ENCODE measurements around the gene PRAMEF8.
"Not testable (repeated sequence)": the region's sequence is repeated elsewhere in the genome, so short reads cannot be mapped to it uniquely, and the experiment has no call there.

Gene PRAMEF8

GRCh38 chr1:13285037-13285436, at the start of gene PRAMEF8:
TSS of gene PRAMEF8 (minus strand) at chr1:13285137. CDS start at chr1:13284091, 1,046 bp downstream.
- in situ Hi-C loops (cut with HindIII; ENCODE audit: low sequenced_read_pairs); H3K4me3 ChIP-seq (ENCODE audit: low read depth, low read length); DNase-seq (ENCODE audit: low read depth, low spot score): not testable (repeated sequence)

GRCh38 chr1:13315281-13315680, 30.3 kb upstream of the PRAMEF8 start, which contains the start of gene PRAMEF15:
TSS of gene PRAMEF15 (plus strand) at chr1:13315581. CDS start at chr1:13318408, 2,827 bp downstream.
- DNase-seq (ENCODE audit: low read depth, low spot score); in situ Hi-C loops (cut with HindIII; ENCODE audit: low sequenced_read_pairs); H3K4me3 ChIP-seq (ENCODE audit: low read depth, low read length): not testable (repeated sequence)

GRCh38 chr1:13303239-13303638, 18.3 kb upstream of the PRAMEF8 start, which contains the start of gene PRAMEF33:
TSS of gene PRAMEF33 (plus strand) at chr1:13303539. CDS start at chr1:13305955, 2,416 bp downstream.
- in situ Hi-C loops (cut with HindIII; ENCODE audit: low sequenced_read_pairs); DNase-seq (ENCODE audit: low read depth, low spot score); H3K4me3 ChIP-seq (ENCODE audit: low read depth, low read length): not testable (repeated sequence)

- in situ Hi-C loops (cut with HindIII; ENCODE audit: low sequenced_read_pairs); DNase-seq (ENCODE audit: low read depth, low spot score); H3K4me3 ChIP-seq (ENCODE audit: low read depth, low read length): not testable (repeated sequence)
These were observed 17.3 kb upstream of the PRAMEF8 start for GRCh38 chr1:13302197-13302596.

- DNase-seq (ENCODE audit: low read depth, low spot score); in situ Hi-C loops (cut with HindIII; ENCODE audit: low sequenced_read_pairs); H3K4me3 ChIP-seq (ENCODE audit: low read depth, low read length): not testable (repeated sequence)
These were observed 13.8 kb upstream of the PRAMEF8 start for GRCh38 chr1:13298699-13299098.

GRCh38 chr1:13297216-13297931, 12.4 kb upstream of the PRAMEF8 start:
- H3K4me3 ChIP-seq (ENCODE audit: low read depth, low read length); DNase-seq (ENCODE audit: low read depth, low spot score); in situ Hi-C loops (cut with HindIII; ENCODE audit: low sequenced_read_pairs): not testable (repeated sequence)

GRCh38 chr1:13289030-13289429, 4.1 kb upstream of the PRAMEF8 start:
- in situ Hi-C loops (cut with HindIII; ENCODE audit: low sequenced_read_pairs); H3K4me3 ChIP-seq (ENCODE audit: low read depth, low read length); DNase-seq (ENCODE audit: low read depth, low spot score): not testable (repeated sequence)

GRCh38 chr1:13279617-13280016, 5.3 kb downstream of the PRAMEF8 start:
- in situ Hi-C loops (cut with HindIII; ENCODE audit: low sequenced_read_pairs); H3K4me3 ChIP-seq (ENCODE audit: low read depth, low read length); DNase-seq (ENCODE audit: low read depth, low spot score): not testable (repeated sequence)

GRCh38 chr1:13277016-13277415, 7.9 kb downstream of the PRAMEF8 start:
- DNase-seq (ENCODE audit: low read depth, low spot score); in situ Hi-C loops (cut with HindIII; ENCODE audit: low sequenced_read_pairs); H3K4me3 ChIP-seq (ENCODE audit: low read depth, low read length): not testable (repeated sequence)

- H3K4me3 ChIP-seq (ENCODE audit: low read depth, low read length); in situ Hi-C loops (cut with HindIII; ENCODE audit: low sequenced_read_pairs); DNase-seq (ENCODE audit: low read depth, low spot score): not testable (repeated sequence)
These were observed 19.8 kb downstream of the PRAMEF8 start for GRCh38 chr1:13265124-13265523.

GRCh38 chr1:13253898-13254297, 31.0 kb downstream of the PRAMEF8 start, which contains the start of gene PRAMEF5:
TSS of gene PRAMEF5 (plus strand) at chr1:13254198. CDS start at chr1:13259269, 5,071 bp downstream.
- in situ Hi-C loops (cut with HindIII; ENCODE audit: low sequenced_read_pairs); H3K4me3 ChIP-seq (ENCODE audit: low read depth, low read length); DNase-seq (ENCODE audit: low read depth, low spot score): not testable (repeated sequence)

GRCh38 chr1:13247122-13247521, 37.8 kb downstream of the PRAMEF8 start:
- H3K4me3 ChIP-seq (ENCODE audit: low read depth, low read length); DNase-seq (ENCODE audit: low read depth, low spot score); in situ Hi-C loops (cut with HindIII; ENCODE audit: low sequenced_read_pairs): not testable (repeated sequence)

- DNase-seq (ENCODE audit: low read depth, low spot score); in situ Hi-C loops (cut with HindIII; ENCODE audit: low sequenced_read_pairs); H3K4me3 ChIP-seq (ENCODE audit: low read depth, low read length): not testable (repeated sequence)
These were observed 38.4 kb downstream of the PRAMEF8 start for GRCh38 chr1:13246554-13246871.

- DNase-seq (ENCODE audit: low read depth, low spot score); in situ Hi-C loops (cut with HindIII; ENCODE audit: low sequenced_read_pairs); H3K4me3 ChIP-seq (ENCODE audit: low read depth, low read length): not testable (repeated sequence)
These were observed 38.9 kb downstream of the PRAMEF8 start for GRCh38 chr1:13245841-13246553.

GRCh38 chr1:13243536-13244263, 41.2 kb downstream of the PRAMEF8 start:
- H3K4me3 ChIP-seq (ENCODE audit: low read depth, low read length); DNase-seq (ENCODE audit: low read depth, low spot score); in situ Hi-C loops (cut with HindIII; ENCODE audit: low sequenced_read_pairs): not testable (repeated sequence)

- DNase-seq (ENCODE audit: low read depth, low spot score); H3K4me3 ChIP-seq (ENCODE audit: low read depth, low read length); in situ Hi-C loops (cut with HindIII; ENCODE audit: low sequenced_read_pairs): not testable (repeated sequence)
These were observed 45.3 kb downstream of the PRAMEF8 start for GRCh38 chr1:13239633-13240032.

GRCh38 chr1:13237572-13237971, 47.4 kb downstream of the PRAMEF8 start:
- DNase-seq (ENCODE audit: low read depth, low spot score); H3K4me3 ChIP-seq (ENCODE audit: low read depth, low read length); in situ Hi-C loops (cut with HindIII; ENCODE audit: low sequenced_read_pairs): not testable (repeated sequence)

Data from astrocyte of the spinal cord (primary cell).